H9 (cell line): ENCODE data around the gene MMP25. TPM values are rescaled to one million over a fixed set of nuclear protein-coding genes. Genes with fewer than 3 reads are reported as not detected.
A peak's percentile ranks its signal among the peaks of the same experiment; 100 is the strongest.

Experiments
- DNase-seq: peaks from one replicate; pipeline ENCODE4 v3.0.0-alpha.2; 2017
- H2AFZ ChIP-seq: one replicate; pipeline ENCODE4 v1.6.1; 2013; ENCODE audit warnings: mild to moderate bottlenecking, low read length, control low read depth, moderate library complexity
- H2AK5ac ChIP-seq: 2 replicates; pipeline ENCODE4 v1.6.1; 2013; ENCODE audit warnings: low read length, control low read depth, mixed read lengths; ENCODE audit not compliant: insufficient read length
- H2BK120ac ChIP-seq: one replicate; pipeline ENCODE4 v1.6.1; 2013; ENCODE audit warnings: low read depth, mild to moderate bottlenecking, low read length, control low read depth, inconsistent platforms; ENCODE audit not compliant: poor library complexity, severe bottlenecking
- H2BK12ac ChIP-seq: 2 replicates; pipeline ENCODE4 v1.6.1; 2013; ENCODE audit warnings: low read length, control low read depth, mixed read lengths, low read depth; ENCODE audit not compliant: insufficient read length
- H2BK15ac ChIP-seq: 2 replicates; pipeline ENCODE4 v1.6.1; 2013; ENCODE audit warnings: low read depth, low read length, control low read depth
- H2BK20ac ChIP-seq: one replicate; pipeline ENCODE4 v1.6.1; 2013; ENCODE audit warnings: low read depth, mild to moderate bottlenecking, low read length, control low read depth, inconsistent platforms; ENCODE audit not compliant: poor library complexity, severe bottlenecking
- H2BK5ac ChIP-seq: 2 replicates; pipeline ENCODE4 v1.6.1; 2013; ENCODE audit warnings: low read length, control low read depth, mixed read lengths; ENCODE audit not compliant: insufficient read length
- H3K14ac ChIP-seq: 2 replicates; pipeline ENCODE4 v1.6.1; 2013; ENCODE audit warnings: low read length, control low read depth; ENCODE audit not compliant: insufficient read depth
- H3K18ac ChIP-seq: 2 replicates; pipeline ENCODE4 v1.6.1; 2013; ENCODE audit warnings: low read depth, mild to moderate bottlenecking, mixed read lengths, low read length, control low read depth; ENCODE audit not compliant: insufficient read length
- H3K23ac ChIP-seq: 2 replicates; pipeline ENCODE4 v1.6.1; 2013; ENCODE audit warnings: low read length, control low read depth, mixed read lengths, low read depth; ENCODE audit not compliant: insufficient read length
- H3K23me2 ChIP-seq: 2 replicates; pipeline ENCODE4 v1.6.1; 2013; ENCODE audit warnings: low read depth, mild to moderate bottlenecking, mixed read lengths, low read length, control low read depth; ENCODE audit not compliant: insufficient read length, poor library complexity, severe bottlenecking
- H3K27ac ChIP-seq: 2 replicates; pipeline ENCODE4 v1.5.1; 2013; ENCODE audit warnings: low read length, control low read depth, mixed read lengths, low read depth; ENCODE audit not compliant: insufficient read length
- H3K27me3 ChIP-seq: 2 replicates; pipeline ENCODE4 v1.6.1; 2013; ENCODE audit warnings: low read length, control low read depth, inconsistent platforms; ENCODE audit not compliant: insufficient read depth
- H3K4ac ChIP-seq: 2 replicates; pipeline ENCODE4 v1.6.1; 2013; ENCODE audit warnings: low read depth, mild to moderate bottlenecking, control low read depth, inconsistent platforms, low read length, moderate library complexity
- H3K4me1 ChIP-seq: 2 replicates; pipeline ENCODE4 v1.6.1; 2013; ENCODE audit warnings: low read length, control low read depth, inconsistent platforms; ENCODE audit not compliant: insufficient read depth
- H3K4me2 ChIP-seq: 2 replicates; pipeline ENCODE4 v1.6.1; 2013; ENCODE audit warnings: low read length, control low read depth, mixed read lengths; ENCODE audit not compliant: insufficient read length, insufficient read depth
- H3K56ac ChIP-seq: 2 replicates; pipeline ENCODE4 v1.6.1; 2013; ENCODE audit warnings: low read depth, mild to moderate bottlenecking, mixed read lengths, low read length, control low read depth; ENCODE audit not compliant: insufficient read length
- H3K79me1 ChIP-seq: 2 replicates; pipeline ENCODE4 v1.6.1; 2013; ENCODE audit warnings: low read depth, mild to moderate bottlenecking, moderate library complexity, low read length, control low read depth, inconsistent platforms; ENCODE audit not compliant: insufficient read depth, poor library complexity, severe bottlenecking
- H3K79me2 ChIP-seq: 2 replicates; pipeline ENCODE4 v1.6.1; 2013; ENCODE audit warnings: low read length, control low read depth, inconsistent platforms; ENCODE audit not compliant: insufficient read depth
- H3K9ac ChIP-seq: 2 replicates; pipeline ENCODE4 v1.6.1; 2013; ENCODE audit warnings: low read length, control low read depth, mixed read lengths; ENCODE audit not compliant: insufficient read length; ENCODE audit errors: extremely low read depth
- H3K9me3 ChIP-seq: one replicate; pipeline ENCODE4 v1.6.1; 2013; ENCODE audit warnings: low read depth, low read length, inconsistent platforms; ENCODE audit not compliant: control insufficient read depth
- H3T11ph ChIP-seq: one replicate; pipeline ENCODE4 v1.6.1; 2013; ENCODE audit warnings: mild to moderate bottlenecking, low read length, control low read depth, inconsistent platforms
- H4K20me1 ChIP-seq: one replicate; pipeline ENCODE4 v1.6.1; 2013; ENCODE audit not compliant: control insufficient read depth, insufficient read length, insufficient read depth
- H4K5ac ChIP-seq: 2 replicates; pipeline ENCODE4 v1.6.1; 2013; ENCODE audit warnings: low read depth, mild to moderate bottlenecking, mixed read lengths, low read length, control low read depth; ENCODE audit not compliant: insufficient read length
- H4K8ac ChIP-seq: replicated peaks from 2 replicates; pipeline ENCODE4 v1.6.1; 2013; ENCODE audit warnings: low read length, control low read depth, mixed read lengths, low read depth; ENCODE audit not compliant: insufficient read length
- H4K91ac ChIP-seq: 2 replicates; pipeline ENCODE4 v1.6.1; 2013; ENCODE audit warnings: low read depth, mild to moderate bottlenecking, moderate library complexity, mixed read lengths, low read length, control low read depth; ENCODE audit not compliant: insufficient read length
- H3K27ac Mint-ChIP-seq, 3 experiments: 2 replicates in 2 of 3; 3 replicates in 1 of 3; pipeline ENCODE4 v1.8.0; 2020 to 2021; ENCODE audit warnings: mixed read lengths in 3 of 3, mild to moderate bottlenecking in 1 of 3, moderate library complexity in 1 of 3
- H3K27me3 Mint-ChIP-seq: 2 replicates; pipeline ENCODE4 v1.8.0; 2021; ENCODE audit warnings: low read depth, mild to moderate bottlenecking, moderate library complexity, mixed read lengths
- H3K36me3 Mint-ChIP-seq, 3 experiments: 2 replicates in 2 of 3; 3 replicates in 1 of 3; pipeline ENCODE4 v1.8.0; 2020 to 2021; ENCODE audit warnings: low read depth in 3 of 3, mixed read lengths in 3 of 3; ENCODE audit not compliant: insufficient read depth in 1 of 3
- H3K4me1 Mint-ChIP-seq, 2 experiments: 2 replicates each; pipeline ENCODE4 v1.8.0; 2020; ENCODE audit warnings: mixed read lengths in 2 of 2
- H3K4me3 Mint-ChIP-seq, 2 experiments: 2 replicates in 1 of 2; 3 replicates in 1 of 2; pipeline ENCODE4 v1.8.0; 2020 to 2021; ENCODE audit warnings: mild to moderate bottlenecking in 2 of 2, mixed read lengths in 2 of 2, moderate library complexity in 1 of 2
- H3K9me3 Mint-ChIP-seq, 2 experiments: 2 replicates in 1 of 2; 3 replicates in 1 of 2; pipeline ENCODE4 v1.8.0; 2020; ENCODE audit warnings: mild to moderate bottlenecking in 2 of 2, mixed read lengths in 2 of 2, moderate library complexity in 1 of 2
- CTCF ChIP-seq: fragments of 200-600 bp; sonication (generic); conservative IDR thresholded peaks from 3 replicates; pipeline ENCODE4 v1.8.0; 2021; ENCODE audit warnings: antibody characterized with exemption, mild to moderate bottlenecking
- whole genome bisulfite sequencing: extraction: QIAGEN DNeasy Blood & Tissue Kit; methylation state at CpG from one replicate; pipeline ENCODE4 v1.1.7; 2013; ENCODE audit warnings: missing lambda C conversion rate, low lambda C conversion rate, mixed read lengths; ENCODE audit not compliant: insufficient read length; ENCODE audit errors: extremely low coverage; 5-methylcytosine and 5-hydroxymethylcytosine counted together
- total RNA-seq: library from RNA; stranded (reverse); gene quantifications from 2 replicates; pipeline ENCODE4 v1.2.1, GENCODE V29; 2021

MMP25 gene
- total RNA-seq, 1 experiment from 2014 or later = 13.5 TPM

- H3K23ac ChIP-seq = no peak overlapping the region
- H3K27ac Mint-ChIP-seq = peak overlapping the region; percentile 98 to 100 (median 99); a peak in 5 of 7 replicates
- H2BK5ac ChIP-seq = no peak overlapping the region
- peaks cover 2% of the 10 kb centered on the region; the same call in 1 of the 2 replicates for H3K4me1 ChIP-seq
- no peak overlapping the region for H2BK15ac ChIP-seq
- no peaks in the 10 kb centered on the region; a peak in 2 of 5 replicates for H3K9me3 Mint-ChIP-seq
- H3K27me3 ChIP-seq = no peaks in the 10 kb centered on the region
- H3K23me2 ChIP-seq = peaks cover 26% of the 10 kb centered on the region
- no peak overlapping the region for H2BK12ac ChIP-seq
- no peak for DNase-seq
- no peaks in the 10 kb centered on the region for H4K20me1 ChIP-seq
- no peak for TF ChIP-seq CTCF
- H4K8ac ChIP-seq = no peak overlapping the region
- no peak overlapping the region for H2BK120ac ChIP-seq
- H3K14ac ChIP-seq = no peak overlapping the region
- no peaks in the 10 kb centered on the region; the same call in 1 of the 2 replicates for H3K79me2 ChIP-seq
- no peak overlapping the region for H3K56ac ChIP-seq
- peaks cover 15 to 42% (median 32%) of the 10 kb centered on the region in 3 experiments for H3K36me3 Mint-ChIP-seq
- no peak overlapping the region for H3K4ac ChIP-seq
- H3K4me3 Mint-ChIP-seq = peak overlapping the region; percentile 93 to 96
- no peak overlapping the region for H2BK20ac ChIP-seq
- no peak overlapping the region for H4K91ac ChIP-seq
- WGBS = no CpG with 5 or more reads among the region's 6 CpGs
- H3K9ac ChIP-seq = peak overlapping the region; percentile 21
- no peak overlapping the region for H2AK5ac ChIP-seq
- peaks cover 24 to 50% of the 10 kb centered on the region in 2 experiments for H3K4me1 Mint-ChIP-seq
- no peak overlapping the region for H2AFZ ChIP-seq
- H3K27ac ChIP-seq = no peak overlapping the region
- H3T11ph ChIP-seq = no peak overlapping the region
- H3K27me3 Mint-ChIP-seq = peaks cover 9% of the 10 kb centered on the region
- H3K9me3 ChIP-seq = no peaks in the 10 kb centered on the region
- H3K79me1 ChIP-seq = no peaks in the 10 kb centered on the region
- no peak overlapping the region for H4K5ac ChIP-seq
- no peak overlapping the region for H3K18ac ChIP-seq
- peak overlapping the region; percentile 51 for H3K4me2 ChIP-seq
These were observed 23.0 kb upstream of the MMP25 start for GRCh38 chr16:3023415-3023668.
